ENCODE results near the gene MTUS2. TPM values are rescaled to one million over a fixed set of nuclear protein-coding genes. Genes with fewer than 3 reads are reported as not detected.

The MTUS2 gene
- polyA plus RNA-seq, 1 donor from 2014 or later, result 4.4 TPM

DNA sequence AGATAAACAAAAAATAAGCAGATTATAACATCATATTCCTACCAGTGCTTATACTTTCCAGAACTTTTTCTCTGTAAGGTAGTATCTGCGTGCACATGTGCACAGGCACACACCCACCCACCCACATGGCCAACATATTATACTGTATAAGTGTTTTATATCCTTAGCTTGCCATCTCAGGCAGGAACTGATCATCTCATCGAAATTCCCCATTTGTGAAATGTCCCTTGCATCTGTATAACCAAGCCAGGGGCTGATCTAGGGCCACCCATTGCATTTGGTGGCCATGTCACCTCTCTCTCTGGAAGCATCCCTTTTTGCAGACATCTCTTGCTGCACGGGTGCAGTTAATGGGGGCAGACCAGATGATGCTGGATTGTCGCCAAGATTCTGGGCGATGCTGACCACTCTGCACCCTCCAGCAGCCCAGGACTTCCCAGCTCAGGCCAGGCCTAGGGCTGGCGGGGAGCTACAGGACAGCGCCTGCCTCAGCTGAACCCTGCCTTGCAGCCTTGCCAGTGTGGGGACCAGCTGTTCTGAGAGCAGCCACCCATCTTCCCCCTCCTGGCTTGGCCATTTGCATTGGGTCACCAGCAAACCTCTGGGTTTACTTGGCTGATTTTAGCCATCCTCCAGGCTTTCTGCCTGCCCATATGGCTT lies 679.5 kb downstream of the MTUS2 start:
- H3K79me2 ChIP-seq (replicated peaks; ENCODE audit: insufficient read depth, low read length), result no peaks in the 10 kb centered on the region
- TF ChIP-seq, protein P1, sequence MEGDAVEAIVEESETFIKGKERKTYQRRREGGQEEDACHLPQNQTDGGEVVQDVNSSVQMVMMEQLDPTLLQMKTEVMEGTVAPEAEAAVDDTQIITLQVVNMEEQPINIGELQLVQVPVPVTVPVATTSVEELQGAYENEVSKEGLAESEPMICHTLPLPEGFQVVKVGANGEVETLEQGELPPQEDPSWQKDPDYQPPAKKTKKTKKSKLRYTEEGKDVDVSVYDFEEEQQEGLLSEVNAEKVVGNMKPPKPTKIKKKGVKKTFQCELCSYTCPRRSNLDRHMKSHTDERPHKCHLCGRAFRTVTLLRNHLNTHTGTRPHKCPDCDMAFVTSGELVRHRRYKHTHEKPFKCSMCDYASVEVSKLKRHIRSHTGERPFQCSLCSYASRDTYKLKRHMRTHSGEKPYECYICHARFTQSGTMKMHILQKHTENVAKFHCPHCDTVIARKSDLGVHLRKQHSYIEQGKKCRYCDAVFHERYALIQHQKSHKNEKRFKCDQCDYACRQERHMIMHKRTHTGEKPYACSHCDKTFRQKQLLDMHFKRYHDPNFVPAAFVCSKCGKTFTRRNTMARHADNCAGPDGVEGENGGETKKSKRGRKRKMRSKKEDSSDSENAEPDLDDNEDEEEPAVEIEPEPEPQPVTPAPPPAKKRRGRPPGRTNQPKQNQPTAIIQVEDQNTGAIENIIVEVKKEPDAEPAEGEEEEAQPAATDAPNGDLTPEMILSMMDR (IDR thresholded peaks at IDR 0.05; ENCODE audit: poor library complexity, severe bottlenecking), result no peak
- no peak for TF ChIP-seq RAD21 (conservative IDR thresholded peaks at IDR 0.05)
- H2AFZ ChIP-seq (ENCODE audit: low read depth, low read length), result no peak overlapping the region
- H4K20me1 ChIP-seq (ENCODE audit: insufficient read depth), result no peaks in the 10 kb centered on the region
- no peak overlapping the region for H3K4me3 ChIP-seq (ENCODE audit: low read length)
- H3K27me3 ChIP-seq (ENCODE audit: insufficient read depth, low read depth, low read length), result no peaks in the 10 kb centered on the region
- H3K9me3 ChIP-seq (ENCODE audit: low read length), result no peaks in the 10 kb centered on the region
- no peaks in the 10 kb centered on the region for H3K9me2 ChIP-seq (ENCODE audit: insufficient read depth, low read length)
- no peak overlapping the region for H3K4me2 ChIP-seq (ENCODE audit: low read length)
- no peaks in the 10 kb centered on the region for H3F3A ChIP-seq (ENCODE audit: insufficient read depth, low read length, poor library complexity, severe bottlenecking)
- H3K9ac ChIP-seq (ENCODE audit: low read length), result no peak overlapping the region
- no peak overlapping the region for H3K27ac ChIP-seq (ENCODE audit: low read length)
- H3K36me3 ChIP-seq (ENCODE audit: insufficient read depth, low read length), result no peaks in the 10 kb centered on the region

GRCh38 chr13:29500386-29500785 lies 680.2 kb downstream of the MTUS2 start:
- no peak overlapping the region for H3K27ac ChIP-seq (ENCODE audit: low read length)
- no peak overlapping the region for H3K9ac ChIP-seq (ENCODE audit: low read length)
- TF ChIP-seq, protein P1 (IDR thresholded peaks at IDR 0.05; ENCODE audit: poor library complexity, severe bottlenecking), result no peak
- TF ChIP-seq SMC3 (conservative IDR thresholded peaks at IDR 0.05; ENCODE audit: poor library complexity), result no peak
- no peak for TF ChIP-seq EZH2 (IDR thresholded peaks at IDR 0.05; ENCODE audit: borderline replicate concordance, insufficient read depth, low read length, poor library complexity, severe bottlenecking)
- TF ChIP-seq EP300 (conservative IDR thresholded peaks at IDR 0.05; ENCODE audit: poor library complexity, severe bottlenecking), result no peak
- TF ChIP-seq RAD21 (conservative IDR thresholded peaks at IDR 0.05), result no peak
- no peak for TF ChIP-seq MXI1 (conservative IDR thresholded peaks at IDR 0.05; ENCODE audit: poor library complexity, severe bottlenecking)
- no peak for TF ChIP-seq TAF1 (IDR thresholded peaks at IDR 0.05; ENCODE audit: low read depth)
- TF ChIP-seq REST (IDR thresholded peaks at IDR 0.05; ENCODE audit: borderline replicate concordance), result no peak
- TF ChIP-seq POLR2AphosphoS5 (IDR thresholded peaks at IDR 0.05), result no peak
- H3K27me3 ChIP-seq (ENCODE audit: insufficient read depth, low read depth, low read length), result no peaks in the 10 kb centered on the region
- H3K9me2 ChIP-seq (ENCODE audit: insufficient read depth, low read length), result no peaks in the 10 kb centered on the region
- H3K4me3 ChIP-seq (ENCODE audit: low read length), result no peak overlapping the region
- no peaks in the 10 kb centered on the region for H3K9me3 ChIP-seq (ENCODE audit: low read length)
- no peak overlapping the region for H2AFZ ChIP-seq (ENCODE audit: low read depth, low read length)
- no peaks in the 10 kb centered on the region for H3K79me2 ChIP-seq (replicated peaks; ENCODE audit: insufficient read depth, low read length)
- no peaks in the 10 kb centered on the region for H3K36me3 ChIP-seq (ENCODE audit: insufficient read depth, low read length)
- H4K20me1 ChIP-seq (ENCODE audit: insufficient read depth), result no peaks in the 10 kb centered on the region
- H3K4me2 ChIP-seq (ENCODE audit: low read length), result no peak overlapping the region
- H3F3A ChIP-seq (ENCODE audit: insufficient read depth, low read length, poor library complexity, severe bottlenecking), result no peaks in the 10 kb centered on the region

Measured in neural cell (in vitro differentiated cells).